Natural killer cell (primary cell): ENCODE data around the gene CDK2. TPM values are rescaled to one million over a fixed set of nuclear protein-coding genes. Genes with fewer than 3 reads are reported as not detected.
"Not testable (repeated sequence)": the region's sequence is repeated elsewhere in the genome, so short reads cannot be mapped to it uniquely, and the experiment has no call there.

Source experiments
- ATAC-seq, 3 donors: fragments of 150-1000 bp in 2 of 3; fragments of 200-7000 bp in 1 of 3; cut with Tn5 transposase; 1 replicate in 1 of 3; 2 replicates in 2 of 3; pipeline ENCODE4 v1.10.0; 2021; ENCODE audit warnings: mild to moderate bottlenecking in 2 of 3, moderate library complexity in 2 of 3
- DNase-seq, 2 donors: peaks; one replicate each; pipeline versions ENCODE4 v3.0.0 to v3.0.0-alpha.2; 2013 to 2021; ENCODE audit warnings: mixed read lengths in 1 of 2
- H3K27ac ChIP-seq: one replicate; pipeline ENCODE4 v1.5.1; 2013; ENCODE audit warnings: mild to moderate bottlenecking, low read length
- H3K27me3 ChIP-seq: one replicate; pipeline ENCODE4 v1.6.1; 2013; ENCODE audit warnings: low read length; ENCODE audit not compliant: control insufficient read depth, insufficient read depth
- H3K36me3 ChIP-seq: one replicate; pipeline ENCODE4 v1.6.1; 2013; ENCODE audit warnings: low read length; ENCODE audit not compliant: control insufficient read depth, insufficient read depth
- H3K4me1 ChIP-seq: one replicate; pipeline ENCODE4 v1.6.1; 2013; ENCODE audit warnings: low read length; ENCODE audit not compliant: control insufficient read depth, insufficient read depth
- H3K4me3 ChIP-seq: one replicate; pipeline ENCODE4 v1.5.1; 2013; ENCODE audit warnings: low read length
- H3K9me3 ChIP-seq: one replicate; pipeline ENCODE4 v1.6.1; 2013; ENCODE audit warnings: low read length; ENCODE audit not compliant: control insufficient read depth, insufficient read depth
- H3K27ac Mint-ChIP-seq, 2 donors: one replicate each; pipeline ENCODE4 v1.8.0; 2022; ENCODE audit warnings: mild to moderate bottlenecking in 2 of 2, mixed read lengths in 2 of 2, moderate library complexity in 1 of 2
- H3K27me3 Mint-ChIP-seq, 2 donors: one replicate each; pipeline ENCODE4 v1.8.0; 2022; ENCODE audit warnings: low read depth in 2 of 2, mixed read lengths in 2 of 2
- H3K36me3 Mint-ChIP-seq: one replicate; pipeline ENCODE4 v1.8.0; 2022; ENCODE audit warnings: mixed read lengths
- H3K4me1 Mint-ChIP-seq, 2 donors: one replicate each; pipeline ENCODE4 v1.8.0; 2022; ENCODE audit warnings: mixed read lengths in 2 of 2
- H3K4me3 Mint-ChIP-seq: one replicate; pipeline ENCODE4 v1.8.0; 2022; ENCODE audit warnings: mild to moderate bottlenecking, moderate library complexity, mixed read lengths
- H3K9me3 Mint-ChIP-seq, 2 donors: one replicate each; pipeline ENCODE4 v1.8.0; 2022; ENCODE audit warnings: mixed read lengths in 2 of 2
- CTCF ChIP-seq: fragments of 200-600 bp; IDR thresholded peaks from one replicate; pipeline ENCODE4 v1.8.0; 2022; ENCODE audit warnings: antibody characterized with exemption
- WGBS: methylation state at CpG from one replicate; pipeline ENCODE4 v1.1.7; 2013; ENCODE audit warnings: missing lambda C conversion rate; ENCODE audit not compliant: insufficient coverage; 5-methylcytosine and 5-hydroxymethylcytosine counted together
- intact Hi-C: fragments of 100-400 bp; cut with micrococcal nuclease; formaldehyde crosslinking; loops from one replicate; pipeline ENCODE4 v1.14.2; 2022
- total RNA-seq, 4 donors: library from RNA; stranded (reverse); fragments of 120-200 nt in 1 of 4; gene quantifications; one replicate each; pipeline versions ENCODE4 v1.2.3 to v1.2.4, GENCODE V29; 2013 to 2022

The CDK2 gene
- total RNA-seq, 3 donors from 2014 or later (not counting 1 experiment from before 2014, with no cell fraction given) = 19.5 to 27.3 (median 27.3) TPM

GRCh38 chr12:55974308-55974730, 7.7 kb downstream of the CDK2 start:
- no peak overlapping the region for H3K4me3 Mint-ChIP-seq
- no peak overlapping the region for H3K27ac Mint-ChIP-seq
- H3K27ac ChIP-seq = peak overlapping the region; percentile 84
- H3K4me1 Mint-ChIP-seq = peaks cover 21 to 29% of the 10 kb centered on the region in 2 donors
- under 1% methylated on average over 15 of the region's 15 CpGs for WGBS
- no peaks in the 10 kb centered on the region for H3K27me3 ChIP-seq
- H3K36me3 ChIP-seq = peaks cover 5% of the 10 kb centered on the region
- H3K9me3 Mint-ChIP-seq = no peaks in the 10 kb centered on the region
- ATAC-seq (peak; percentile 6 to 25 (median 6)), DNase-seq (peak in 1 of 2 donors; percentile 55)
- no peak for TF ChIP-seq CTCF
- no peaks in the 10 kb centered on the region for H3K27me3 Mint-ChIP-seq
- H3K4me1 ChIP-seq = peaks cover 14% of the 10 kb centered on the region
- H3K36me3 Mint-ChIP-seq = no peaks in the 10 kb centered on the region
- no peaks in the 10 kb centered on the region for H3K9me3 ChIP-seq
- intact Hi-C loops = loop anchor here (5.0 kb wide), 1 partner anchor 248 kb away; the partner anchor contains the start of genes NABP2 and RNF41
- H3K4me3 ChIP-seq = peak overlapping the region; percentile 83

GRCh38 chr12:55978393-55978792, 11.8 kb downstream of the CDK2 start:
- peaks cover 31 to 34% of the 10 kb centered on the region in 2 donors for H3K4me1 Mint-ChIP-seq
- no peak for TF ChIP-seq CTCF
- no peaks in the 10 kb centered on the region for H3K36me3 Mint-ChIP-seq
- Histone ChIP-seq H3K27me3 (no peaks in the 10 kb centered on the region), H3K4me3 (no peak overlapping the region), H3K36me3 (peaks cover 12% of the 10 kb centered on the region), H3K27ac (no peak overlapping the region), H3K9me3 (no peaks in the 10 kb centered on the region), H3K4me1 (peaks cover 6% of the 10 kb centered on the region)
- DNase-seq (no peak), ATAC-seq (no peak)
- H3K4me3 Mint-ChIP-seq = no peak overlapping the region
- WGBS = 92% methylated on average over 7 of the region's 7 CpGs
- intact Hi-C loops = no loop called here
- H3K27me3 Mint-ChIP-seq = no peaks in the 10 kb centered on the region
- no peaks in the 10 kb centered on the region for H3K9me3 Mint-ChIP-seq
- H3K27ac Mint-ChIP-seq = no peak overlapping the region

GRCh38 chr12:55979069-55979468, 12.4 kb downstream of the CDK2 start:
- DNase-seq = no peak
- Histone ChIP-seq H3K9me3 (no peaks in the 10 kb centered on the region), H3K4me1 (peaks cover 6% of the 10 kb centered on the region), H3K4me3 (no peak overlapping the region), H3K27me3 (no peaks in the 10 kb centered on the region), H3K36me3 (peaks cover 14% of the 10 kb centered on the region), H3K27ac (no peak overlapping the region)
- intact Hi-C loops = no loop called here
- no peaks in the 10 kb centered on the region for H3K27me3 Mint-ChIP-seq
- no peak for TF ChIP-seq CTCF
- 85% methylated on average over 3 of the region's 3 CpGs for WGBS
- no peaks in the 10 kb centered on the region for H3K9me3 Mint-ChIP-seq
- H3K36me3 Mint-ChIP-seq = no peaks in the 10 kb centered on the region
- no peak overlapping the region for H3K4me3 Mint-ChIP-seq
- H3K27ac Mint-ChIP-seq = no peak overlapping the region
- peaks cover 31 to 38% of the 10 kb centered on the region in 2 donors for H3K4me1 Mint-ChIP-seq
- ATAC-seq = no peak

GRCh38 chr12:55981882-55982281, 15.3 kb downstream of the CDK2 start:
- H3K36me3 Mint-ChIP-seq, H3K4me3 Mint-ChIP-seq, H3K27me3 ChIP-seq, H3K4me1 ChIP-seq, H3K4me3 ChIP-seq, intact Hi-C loops, H3K27me3 Mint-ChIP-seq, DNase-seq, H3K27ac ChIP-seq, H3K9me3 Mint-ChIP-seq, H3K27ac Mint-ChIP-seq, ATAC-seq, H3K9me3 ChIP-seq: not testable (repeated sequence)
- peaks cover 24 to 27% of the 10 kb centered on the region in 2 donors for H3K4me1 Mint-ChIP-seq
- H3K36me3 ChIP-seq = peaks cover 35% of the 10 kb centered on the region
- 74% methylated on average over 4 of the region's 5 CpGs for WGBS
